Right lobe of liver (tissue), 6 donors: ENCODE measurements around the gene SLC14A1. TPM values are rescaled to one million over a fixed set of nuclear protein-coding genes. Genes with fewer than 3 reads are reported as not detected.

Source experiments
- ATAC-seq, 4 donors: fragments of 200-7000 bp; cut with Tn5 transposase; one replicate each; pipeline ENCODE4 v1.9.1; 2020; ENCODE audit warnings: mild to moderate bottlenecking in 4 of 4, moderate library complexity in 4 of 4
- DNase-seq, 3 donors: peaks; one replicate each; pipeline ENCODE4 v3.0.0-alpha.2; 2020
- H3K27ac ChIP-seq, 3 donors: fragments of 200-600 bp; one replicate each; pipeline ENCODE4 v1.8.0; 2022
- H3K27me3 ChIP-seq, 2 donors: fragments of 200-600 bp; one replicate each; pipeline ENCODE4 v1.8.0; 2022
- H3K36me3 ChIP-seq, 4 donors: fragments of 200-600 bp; sonication (generic) in 1 of 4; one replicate each; pipeline versions ENCODE4 v1.5.1 to v1.8.0; 2017 to 2022; ENCODE audit warnings: control low read depth in 1 of 4
- H3K4me1 ChIP-seq, 4 donors: fragments of 200-600 bp; sonication (generic) in 1 of 4; one replicate each; pipeline versions ENCODE4 v1.5.1 to v1.8.0; 2017 to 2022; ENCODE audit warnings: control low read depth in 1 of 4
- H3K4me3 ChIP-seq, 3 donors: fragments of 200-600 bp; one replicate each; pipeline ENCODE4 v1.8.0; 2022
- H3K9me3 ChIP-seq, 4 donors: fragments of 200-600 bp; sonication (generic) in 1 of 4; one replicate each; pipeline versions ENCODE4 v1.5.1 to v1.8.0; 2017 to 2022; ENCODE audit warnings: control low read depth in 1 of 4
- CTCF ChIP-seq, 4 donors: fragments of 200-600 bp in 3 of 4; fragments of 450-650 bp in 1 of 4; IDR thresholded peaks; one replicate each; pipeline versions ENCODE4 v1.5.1 to v1.8.0; 2016 to 2022; ENCODE audit warnings: antibody characterized with exemption in 4 of 4, mild to moderate bottlenecking in 2 of 4
- POLR2A ChIP-seq: fragments of 450-650 bp; IDR thresholded peaks from one replicate; pipeline ENCODE4 v1.6.1; 2017; ENCODE audit warnings: antibody characterized with exemption, mild to moderate bottlenecking
- WGBS: methylation state at CpG from one replicate; pipeline ENCODE4 v1.1.6; 2018; ENCODE audit warnings: low coverage, low lambda C conversion rate; ENCODE audit not compliant: insufficient coverage; ENCODE audit errors: missing lambda C conversion rate; 5-methylcytosine and 5-hydroxymethylcytosine counted together
- intact Hi-C, 2 donors: fragments of 100-400 bp; cut with DNase I; formaldehyde crosslinking; loops; one replicate each; pipeline versions ENCODE4 v1.11.2 to v1.14.1; 2022
- total RNA-seq, 6 experiments: library from RNA; depleted of rRNA in 2 of 6; stranded (reverse); fragments of >200 nt in 2 of 6; fragmentation: NEBNext Ultra II Directional in 3 of 6; extraction: Animal tissue kit (Norgen Biotek cat#: 25700) in 3 of 6; gene quantifications; one replicate each; pipeline versions ENCODE4 v1.1.0 to v1.2.4, GENCODE V29; 2016 to 2023
- donor health status: DM: no; HTN: yes; CAD: no.
- donor health status: DM: no; HTN: no; CAD: no.
- donor health status: DM: no; HTN: no; CAD: no.
- donor health status: DM: no; HTN: yes; CAD: no.
- donor health status: DM: no; HTN: yes; CAD: no.

SLC14A1 gene
- total RNA-seq, 6 experiments from 2014 or later, result 0.26 to 1.9 (median 1.0) TPM

- no peak for DNase-seq
- no peak overlapping the region for H3K27ac ChIP-seq
- H3K4me1 ChIP-seq, result no peaks in the 10 kb centered on the region
- H3K4me3 ChIP-seq, result no peak overlapping the region
- H3K9me3 ChIP-seq, result no peaks in the 10 kb centered on the region
- TF ChIP-seq CTCF (IDR thresholded peaks at IDR 0.05) (no peak), POLR2A (no peak)
- H3K27me3 ChIP-seq, result no peaks in the 10 kb centered on the region
- 88% methylated on average over 5 of the region's 5 CpGs for WGBS
- intact Hi-C loops, result no loop called here
- no peak for ATAC-seq
- H3K36me3 ChIP-seq, result no peaks in the 10 kb centered on the region
Observed at GRCh38 chr18:45734505-45734904, 10.5 kb downstream of the SLC14A1 start.

- intact Hi-C loops, result no loop called here
- 96% methylated on average over 5 of the region's 6 CpGs for WGBS
Observed at GRCh38 chr18:45734944-45735343, 11.0 kb downstream of the SLC14A1 start.

GRCh38 chr18:45738660-45739059 lies 14.7 kb downstream of the SLC14A1 start:
- no peak overlapping the region for H3K27ac ChIP-seq
- no peaks in the 10 kb centered on the region for H3K4me1 ChIP-seq
- no peak for TF ChIP-seq CTCF (IDR thresholded peaks at IDR 0.05)
- intact Hi-C loops, result no loop called here
- ATAC-seq, result no peak
- H3K36me3 ChIP-seq, result no peaks in the 10 kb centered on the region
- H3K4me3 ChIP-seq, result no peak overlapping the region
- no peaks in the 10 kb centered on the region for H3K9me3 ChIP-seq
- H3K27me3 ChIP-seq, result no peaks in the 10 kb centered on the region
- DNase-seq, result no peak

More at GRCh38 chr18:45734944-45735343, 11.0 kb downstream of the SLC14A1 start:
- ATAC-seq (no peak), DNase-seq (no peak)
- Histone ChIP-seq H3K36me3 (no peaks in the 10 kb centered on the region), H3K4me1 (no peaks in the 10 kb centered on the region), H3K9me3 (no peaks in the 10 kb centered on the region), H3K4me3 (no peak overlapping the region), H3K27me3 (no peaks in the 10 kb centered on the region), H3K27ac (no peak overlapping the region)
- TF ChIP-seq CTCF (IDR thresholded peaks at IDR 0.05) (no peak), POLR2A (no peak)

- 100% methylated on average over 1 of the region's 3 CpGs for WGBS
- Histone ChIP-seq H3K27ac (no peak overlapping the region), H3K4me3 (no peak overlapping the region), H3K36me3 (no peaks in the 10 kb centered on the region), H3K9me3 (no peaks in the 10 kb centered on the region), H3K27me3 (no peaks in the 10 kb centered on the region), H3K4me1 (no peaks in the 10 kb centered on the region)
- TF ChIP-seq POLR2A (no peak), CTCF (IDR thresholded peaks at IDR 0.05) (no peak)
- no peak for ATAC-seq
- intact Hi-C loops, result no loop called here
- DNase-seq, result no peak
Observed at GRCh38 chr18:45739268-45739667, 15.3 kb downstream of the SLC14A1 start.

GRCh38 chr18:45739848-45740247 lies 15.9 kb downstream of the SLC14A1 start:
- H3K9me3 ChIP-seq, result no peaks in the 10 kb centered on the region
- 80% methylated on average over 1 of the region's 3 CpGs for WGBS
- H3K36me3 ChIP-seq, result no peaks in the 10 kb centered on the region
- H3K4me1 ChIP-seq, result no peaks in the 10 kb centered on the region
- intact Hi-C loops, result no loop called here
- no peak for ATAC-seq
- no peak overlapping the region for H3K27ac ChIP-seq
- TF ChIP-seq POLR2A (no peak), CTCF (IDR thresholded peaks at IDR 0.05) (no peak)
- no peak for DNase-seq
- no peak overlapping the region for H3K4me3 ChIP-seq
- H3K27me3 ChIP-seq, result no peaks in the 10 kb centered on the region
